ENCODE data around the gene NUBP1. TPM values are rescaled to one million over a fixed set of nuclear protein-coding genes. Genes with fewer than 3 reads are reported as not detected.
"Not testable (repeated sequence)": the region's sequence is repeated elsewhere in the genome, so short reads cannot be mapped to it uniquely, and the experiment has no call there.

The NUBP1 gene
- total RNA-seq, 1 donor from 2014 or later = 45.9 TPM

DNA sequence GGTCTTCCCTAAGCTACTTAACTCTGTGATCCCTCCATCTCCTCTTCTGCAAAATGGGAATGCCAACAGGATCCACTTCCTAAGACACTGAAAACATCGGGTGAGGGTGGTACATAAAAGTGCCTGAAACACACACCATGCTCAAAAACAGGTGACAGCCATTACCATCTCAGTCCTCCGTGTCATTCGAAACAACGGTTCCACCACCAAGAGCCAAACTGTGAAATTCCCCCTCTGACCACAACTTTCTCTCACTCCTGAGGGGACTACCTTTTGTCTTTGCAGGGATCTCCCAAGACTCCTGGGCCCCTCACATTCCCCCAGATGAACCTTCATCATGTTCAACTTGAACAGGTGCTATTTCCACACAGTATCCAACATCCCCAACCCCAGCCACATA lies 37.0 kb downstream of the NUBP1 start:
- ATAC-seq (no peak), DNase-seq (no peak)
- intact Hi-C loops (cut with micrococcal nuclease) = no loop called here

- ATAC-seq (no peak), DNase-seq (no peak)
- intact Hi-C loops (cut with micrococcal nuclease) = no loop called here
These were observed 39.0 kb downstream of the NUBP1 start for GRCh38 chr16:10782628-10783027.

DNA sequence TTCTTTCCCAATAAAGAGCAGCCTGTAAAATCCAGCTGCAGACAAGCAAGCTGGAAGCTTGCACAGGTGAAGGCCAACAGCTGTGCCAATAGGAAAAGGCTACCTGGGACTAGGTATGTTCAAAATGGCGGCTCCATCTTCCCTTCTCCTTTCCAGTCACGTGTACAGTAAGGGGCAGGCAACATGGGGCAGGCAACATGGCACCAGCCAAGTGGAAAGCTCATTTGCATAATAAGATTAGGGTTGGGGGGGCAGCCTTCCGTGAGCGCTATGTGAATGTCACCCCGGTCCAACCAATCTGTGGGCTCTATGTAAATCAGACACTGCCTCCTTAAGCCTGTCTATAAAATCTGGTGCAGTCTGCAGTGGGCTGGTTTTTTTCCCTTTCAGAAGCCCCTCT lies 43.7 kb downstream of the NUBP1 start:
- no peak for ATAC-seq
- DNase-seq = no peak
- intact Hi-C loops (cut with micrococcal nuclease) = no loop called here

DNA sequence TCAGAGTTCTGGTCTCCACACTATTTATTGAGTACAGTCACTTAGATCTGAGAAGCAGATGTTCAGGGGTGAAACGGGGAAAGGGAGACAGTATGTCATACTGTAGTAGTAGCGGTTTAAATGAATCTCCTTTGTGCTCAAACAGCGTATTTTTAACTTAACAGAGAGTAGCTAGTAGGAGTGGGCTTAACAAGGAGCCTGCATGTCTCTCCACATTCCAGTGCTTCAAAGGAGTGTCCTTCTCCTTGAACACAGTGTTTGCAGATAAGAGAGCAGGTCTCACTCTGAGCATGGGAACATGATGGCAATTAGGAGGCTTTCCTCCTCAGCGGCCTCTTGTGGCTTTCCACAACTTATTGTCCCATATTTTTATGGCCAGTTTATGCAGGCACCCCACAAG lies 45.0 kb downstream of the NUBP1 start:
- intact Hi-C loops (cut with micrococcal nuclease); ATAC-seq; DNase-seq: not testable (repeated sequence)

DNA sequence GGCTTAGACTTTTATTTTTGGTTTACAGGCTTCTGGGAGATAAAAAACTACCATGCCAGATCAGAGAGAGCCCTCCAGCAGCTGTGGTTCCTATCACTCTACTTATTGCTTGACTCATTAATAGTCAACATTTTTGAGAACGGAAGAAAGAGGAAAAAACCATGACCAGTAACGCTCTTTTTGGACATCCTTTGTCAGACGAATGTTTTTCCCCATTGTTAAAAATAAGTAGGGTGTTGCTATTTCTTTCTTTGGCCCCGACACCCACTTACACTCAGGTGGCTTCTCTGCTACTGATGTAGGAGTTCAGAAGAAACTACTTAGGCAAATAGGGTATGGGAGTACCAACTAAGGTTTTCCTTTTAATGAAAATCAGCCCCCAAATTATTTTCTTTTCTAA lies 47.4 kb downstream of the NUBP1 start:
- ATAC-seq = no peak
- intact Hi-C loops (cut with micrococcal nuclease) = no loop called here
- DNase-seq = no peak

- no peak for ATAC-seq
- intact Hi-C loops (cut with micrococcal nuclease) = no loop called here
These were observed 56.1 kb downstream of the NUBP1 start for GRCh38 chr16:10799736-10800135.

DNA sequence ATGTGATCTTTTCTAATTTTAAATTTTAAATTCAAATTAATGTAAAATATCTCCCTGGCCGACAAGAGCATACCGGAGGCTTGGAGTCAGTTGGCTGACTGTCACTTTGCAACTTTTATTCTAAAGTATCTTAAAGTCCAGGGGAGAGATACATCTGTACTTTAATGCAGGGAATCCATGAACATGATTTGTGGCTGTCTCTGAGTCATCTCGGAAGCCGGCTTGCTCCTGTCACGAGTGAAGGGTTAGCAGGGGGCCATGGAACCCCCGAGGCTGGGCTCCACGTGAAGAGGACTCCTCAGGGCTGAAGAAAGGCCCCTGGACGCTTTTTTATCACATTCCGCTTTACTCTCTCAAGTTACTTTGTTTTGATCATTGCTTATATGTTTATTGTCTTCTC lies 61.7 kb downstream of the NUBP1 start:
- intact Hi-C loops (cut with micrococcal nuclease) = no loop called here
- no peak for ATAC-seq

More at GRCh38 chr16:10799736-10800135, 56.1 kb downstream of the NUBP1 start:
- no peak for DNase-seq

GRCh38 chr16:10806698-10807097 lies 63.1 kb downstream of the NUBP1 start:
- intact Hi-C loops (cut with micrococcal nuclease) = no loop called here
- ATAC-seq (no peak), DNase-seq (no peak)

More for the DNA sequence above, 61.7 kb downstream of the NUBP1 start:
- DNase-seq = no peak

GRCh38 chr16:10808218-10808617 lies 64.6 kb downstream of the NUBP1 start:
- no peak for DNase-seq
- no peak for ATAC-seq
- intact Hi-C loops (cut with micrococcal nuclease) = no loop called here

- intact Hi-C loops (cut with micrococcal nuclease) = no loop called here
- no peak for ATAC-seq
- no peak for DNase-seq
These were observed 65.2 kb downstream of the NUBP1 start for GRCh38 chr16:10808850-10809249.

DNA sequence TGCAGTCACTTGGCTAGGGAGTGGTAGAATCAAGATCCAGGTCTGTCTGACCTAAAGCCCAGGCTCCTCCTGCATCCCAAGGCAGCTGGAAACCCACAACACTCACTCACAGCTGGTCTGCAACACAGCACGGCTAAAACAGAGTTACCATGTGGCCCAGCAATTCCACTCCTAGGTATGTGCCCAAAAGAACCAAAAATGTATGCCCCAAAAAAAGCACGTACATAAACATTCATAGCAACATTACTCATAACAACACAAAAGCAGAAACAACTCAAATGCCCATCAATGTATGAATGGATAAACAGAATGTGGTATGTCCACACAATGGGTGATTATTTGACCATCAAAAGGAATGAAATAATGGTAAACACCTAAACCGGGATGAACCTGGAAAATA lies 66.1 kb downstream of the NUBP1 start:
- ATAC-seq (no peak), DNase-seq (no peak)
- intact Hi-C loops (cut with micrococcal nuclease) = no loop called here

DNA sequence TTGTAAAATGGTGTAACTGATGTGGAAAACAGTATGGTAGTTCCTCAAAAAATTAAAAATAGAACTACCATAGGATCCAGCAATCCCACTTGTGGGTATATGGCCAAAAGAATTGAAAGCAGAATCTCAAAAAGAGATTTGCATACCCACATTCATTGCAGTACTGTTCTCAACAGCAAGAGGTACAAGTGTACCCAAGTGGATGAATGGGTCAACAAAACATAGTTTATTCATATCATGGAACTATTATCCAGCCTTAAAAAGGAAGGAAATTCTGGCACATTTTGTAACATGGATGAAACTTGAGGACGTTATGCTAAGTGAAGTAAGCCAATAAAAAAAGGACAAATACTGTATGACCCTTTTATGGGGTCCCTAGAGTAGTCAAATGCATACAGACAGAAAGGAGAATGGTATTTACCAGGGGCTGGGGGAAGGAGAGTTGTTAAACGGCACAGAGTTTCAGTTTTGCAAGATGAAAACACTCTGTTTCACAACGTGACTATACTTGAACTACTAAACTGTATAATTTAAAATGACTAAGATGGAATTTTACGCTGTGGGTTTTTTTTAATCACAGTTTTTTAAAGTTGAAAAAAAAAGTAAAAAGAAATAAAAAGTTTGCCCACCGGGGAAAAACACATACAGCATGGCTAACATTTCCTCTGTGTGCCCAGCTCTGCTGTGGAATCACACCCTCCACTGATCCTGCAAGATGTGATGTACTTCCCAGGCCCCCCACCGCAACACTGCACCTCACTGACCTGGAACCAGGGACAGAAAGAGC lies 68.9 kb downstream of the NUBP1 start:
- DNase-seq (no peak), ATAC-seq (no peak)
- intact Hi-C loops (cut with micrococcal nuclease) = no loop called here

GRCh38 chr16:10813099-10813455 lies 69.4 kb downstream of the NUBP1 start:
- ATAC-seq = no peak
- no peak for DNase-seq
- intact Hi-C loops (cut with micrococcal nuclease) = no loop called here

GRCh38 chr16:10817514-10817913 lies 73.9 kb downstream of the NUBP1 start:
- DNase-seq (no peak), ATAC-seq (no peak)
- intact Hi-C loops (cut with micrococcal nuclease) = no loop called here

DNA sequence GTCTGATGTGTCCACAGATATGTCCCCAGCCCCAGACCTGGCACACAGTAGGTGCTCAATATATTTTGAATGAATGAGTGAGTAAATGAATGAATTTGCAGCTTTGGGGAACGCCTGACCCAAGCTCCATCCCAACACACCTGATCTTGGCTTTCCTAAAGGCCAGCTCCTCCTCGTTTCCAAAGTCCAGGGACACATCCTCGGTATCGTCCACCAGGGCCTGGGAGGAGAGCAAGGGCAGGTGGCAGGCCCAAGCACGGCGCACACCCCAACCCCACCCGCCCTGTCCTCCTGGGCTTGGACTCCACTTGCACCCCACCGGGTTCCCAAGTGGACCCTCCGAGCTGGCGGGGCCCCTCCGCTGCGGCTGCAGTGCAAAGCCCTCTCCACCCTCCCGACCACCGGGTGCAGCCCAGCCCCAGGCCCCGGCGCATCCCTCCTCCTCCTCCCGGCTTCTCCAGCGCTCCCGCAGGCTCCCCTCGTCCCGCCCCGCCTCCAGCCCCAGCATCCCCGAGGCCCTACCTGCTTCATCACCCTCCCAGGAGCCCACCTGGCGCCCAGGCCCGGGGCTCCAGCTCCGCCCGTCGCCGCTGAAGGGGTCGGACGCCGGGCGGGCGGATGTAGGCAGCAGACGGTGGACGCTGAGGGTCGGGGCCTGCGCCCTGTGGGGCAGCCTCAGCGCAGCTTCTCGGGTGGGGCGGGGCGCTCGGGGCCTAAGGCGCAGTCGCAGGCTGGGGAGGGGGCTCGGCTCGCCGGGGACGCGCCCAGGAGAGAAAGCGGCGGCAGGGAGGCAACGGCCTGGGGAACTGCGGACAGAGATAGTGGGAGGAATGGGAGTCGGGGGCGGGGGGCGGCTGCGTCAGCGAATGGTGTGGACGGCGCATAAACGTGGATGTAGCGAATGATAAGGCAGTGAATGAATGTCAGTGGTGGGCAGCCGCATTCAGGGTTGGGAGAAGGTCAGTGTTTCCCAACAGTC lies 74.6 kb downstream of the NUBP1 start, which contains the start of gene TVP23A:
TVP23A (minus strand) TSS at position 832 of the 979 bp plus-strand sequence; CDS start at position 531, 301 bp downstream.
- DNase-seq (no peak), ATAC-seq (peak; percentile 24)
- intact Hi-C loops (cut with micrococcal nuclease) = no loop called here

Other genes starting within 250 kb of the NUBP1 start
- 96.4 TPM for gene EMP2, start 163.2 kb upstream of the NUBP1 start, total RNA-seq
- not detected for gene TEKT5, start 48.9 kb upstream of the NUBP1 start, total RNA-seq
- gene TVP23A, start 75.0 kb downstream of the NUBP1 start, total RNA-seq = 0.47 TPM
- gene CIITA, start 133.4 kb downstream of the NUBP1 start, total RNA-seq = 12.2 TPM
- 124 TPM for gene DEXI, start 198.6 kb downstream of the NUBP1 start, total RNA-seq
- 20.6 TPM for gene CLEC16A, start 200.7 kb downstream of the NUBP1 start, total RNA-seq

Measured in left ventricle myocardium superior (tissue), 1 donor.